SK-N-MC (cell line): ENCODE results near the gene MAML3.
"Not testable (repeated sequence)": the region's sequence is repeated elsewhere in the genome, so short reads cannot be mapped to it uniquely, and the experiment has no call there.

ENCODE experiments used
- DNase-seq: peaks from one replicate; pipeline ENCODE4 v3.0.0-alpha.2; 2011; ENCODE audit warnings: low read depth, low spot score
- H3K27ac ChIP-seq: fragments of 200-600 bp; sonication (generic); 2 replicates; pipeline ENCODE4 v1.5.1; 2016; ENCODE audit warnings: mixed run types
- H3K36me3 ChIP-seq: fragments of 200-600 bp; sonication (generic); 2 replicates; pipeline ENCODE4 v1.6.1; 2017; ENCODE audit warnings: antibody characterized with exemption, low read length, mixed read lengths; ENCODE audit not compliant: insufficient read depth
- H3K4me3 ChIP-seq: fragments of 200-600 bp; sonication (generic); 2 replicates; pipeline ENCODE4 v1.5.1; 2016
- H3K9ac ChIP-seq: fragments of 200-600 bp; sonication (generic); 2 replicates; pipeline ENCODE4 v1.8.0; 2017; ENCODE audit warnings: mixed run types, mixed read lengths; ENCODE audit not compliant: insufficient read length
- H3K9me3 ChIP-seq: fragments of 200-600 bp; sonication (generic); 2 replicates; pipeline ENCODE4 v1.6.1; 2017; ENCODE audit warnings: low read depth, mild to moderate bottlenecking, antibody characterized with exemption, low read length, moderate library complexity, mixed read lengths
- EZH2 ChIP-seq: fragments of 200-600 bp; sonication (generic); IDR thresholded peaks from one replicate; pipeline ENCODE4 v1.6.1; 2017; ENCODE audit warnings: antibody characterized with exemption
- FOXP2 ChIP-seq: optimal IDR thresholded peaks from 2 replicates; pipeline ENCODE3; 2011; ENCODE audit warnings: mild to moderate bottlenecking, moderate library complexity; ENCODE audit not compliant: insufficient read depth; ENCODE audit errors: extremely low read length, control extremely low read depth
- POLR2AphosphoS5 ChIP-seq: IDR thresholded peaks from 2 replicates; pipeline ENCODE4 v1.6.1; 2012; ENCODE audit warnings: mild to moderate bottlenecking, low read depth, low read length, borderline replicate concordance

MAML3 gene

GRCh38 chr4:139718833-139719232 is 435.2 kb downstream of the MAML3 start:
- Histone ChIP-seq H3K36me3 (no peaks in the 10 kb centered on the region), H3K9ac (no peak overlapping the region)
- TF ChIP-seq FOXP2 (no peak), POLR2AphosphoS5 (no peak), EZH2 (no peak)

GRCh38 chr4:139718358-139718757 is 435.6 kb downstream of the MAML3 start:
- H3K9me3 ChIP-seq, result no peaks in the 10 kb centered on the region
- no peak overlapping the region for H3K27ac ChIP-seq
- DNase-seq, result no peak
- no peak overlapping the region for H3K9ac ChIP-seq
- H3K36me3 ChIP-seq, result no peaks in the 10 kb centered on the region
- no peak for TF ChIP-seq POLR2AphosphoS5
- no peak overlapping the region for H3K4me3 ChIP-seq

More at GRCh38 chr4:139718833-139719232, 435.2 kb downstream of the MAML3 start:
- H3K9me3 ChIP-seq, result no peaks in the 10 kb centered on the region
- DNase-seq, result no peak
- H3K4me3 ChIP-seq, result no peak overlapping the region
- no peak overlapping the region for H3K27ac ChIP-seq

- TF ChIP-seq FOXP2, result no peak
- no peak for TF ChIP-seq POLR2AphosphoS5
- no peak for TF ChIP-seq EZH2
- no peak overlapping the region for H3K4me3 ChIP-seq
- no peak for DNase-seq
- no peaks in the 10 kb centered on the region for H3K9me3 ChIP-seq
- H3K36me3 ChIP-seq, result no peaks in the 10 kb centered on the region
- H3K27ac ChIP-seq, result no peak overlapping the region
- H3K9ac ChIP-seq, result no peak overlapping the region
These were observed 438.1 kb downstream of the MAML3 start for GRCh38 chr4:139715746-139716391.

GRCh38 chr4:139712882-139713281 is 441.1 kb downstream of the MAML3 start:
- Histone ChIP-seq H3K36me3 (no peaks in the 10 kb centered on the region), H3K27ac (no peak overlapping the region), H3K4me3 (no peak overlapping the region), H3K9ac (no peak overlapping the region), H3K9me3 (no peaks in the 10 kb centered on the region)
- no peak for DNase-seq
- TF ChIP-seq EZH2 (no peak), FOXP2 (no peak), POLR2AphosphoS5 (no peak)

- no peak for DNase-seq
- no peak overlapping the region for H3K4me3 ChIP-seq
- H3K36me3 ChIP-seq, result no peaks in the 10 kb centered on the region
- no peak overlapping the region for H3K27ac ChIP-seq
- no peak for TF ChIP-seq FOXP2
- TF ChIP-seq POLR2AphosphoS5, result no peak
- TF ChIP-seq EZH2, result no peak
- H3K9ac ChIP-seq, result no peak overlapping the region
- no peaks in the 10 kb centered on the region for H3K9me3 ChIP-seq
These were observed 442.5 kb downstream of the MAML3 start for GRCh38 chr4:139711461-139711860.

- DNase-seq, result no peak
- Histone ChIP-seq H3K9me3 (no peaks in the 10 kb centered on the region), H3K27ac (no peak overlapping the region), H3K4me3 (no peak overlapping the region), H3K9ac (no peak overlapping the region), H3K36me3 (no peaks in the 10 kb centered on the region)
- TF ChIP-seq EZH2 (no peak), POLR2AphosphoS5 (no peak), FOXP2 (no peak)
These were observed 443.9 kb downstream of the MAML3 start for GRCh38 chr4:139710073-139710472.

GRCh38 chr4:139709660-139710059 is 444.3 kb downstream of the MAML3 start:
- TF ChIP-seq EZH2 (no peak), FOXP2 (no peak), POLR2AphosphoS5 (no peak)
- Histone ChIP-seq H3K36me3 (no peaks in the 10 kb centered on the region), H3K9ac (no peak overlapping the region), H3K27ac (no peak overlapping the region), H3K9me3 (no peaks in the 10 kb centered on the region), H3K4me3 (no peak overlapping the region)
- DNase-seq, result no peak

GRCh38 chr4:139704915-139705485 is 449.0 kb downstream of the MAML3 start:
- TF ChIP-seq POLR2AphosphoS5 (no peak), EZH2 (no peak), FOXP2 (no peak)
- H3K4me3 ChIP-seq, result no peak overlapping the region
- H3K27ac ChIP-seq, result no peak overlapping the region
- DNase-seq, result no peak
- no peak overlapping the region for H3K9ac ChIP-seq
- no peaks in the 10 kb centered on the region for H3K36me3 ChIP-seq
- H3K9me3 ChIP-seq, result no peaks in the 10 kb centered on the region

- TF ChIP-seq EZH2 (no peak), POLR2AphosphoS5 (no peak), FOXP2 (no peak)
- Histone ChIP-seq H3K9ac (no peak overlapping the region), H3K9me3 (no peaks in the 10 kb centered on the region), H3K36me3 (no peaks in the 10 kb centered on the region), H3K4me3 (no peak overlapping the region), H3K27ac (no peak overlapping the region)
- no peak for DNase-seq
These were observed 453.4 kb downstream of the MAML3 start for GRCh38 chr4:139700568-139700967.

- H3K36me3 ChIP-seq, H3K9me3 ChIP-seq, H3K9ac ChIP-seq, H3K27ac ChIP-seq, H3K4me3 ChIP-seq, DNase-seq: not testable (repeated sequence)
These were observed 455.6 kb downstream of the MAML3 start for GRCh38 chr4:139698167-139698925.
